ENCODE data around the gene CAPZA2. TPM values are rescaled to one million over a fixed set of nuclear protein-coding genes. Genes with fewer than 3 reads are reported as not detected.

Gene CAPZA2
- total RNA-seq, 1 donor: 201 TPM

DNA sequence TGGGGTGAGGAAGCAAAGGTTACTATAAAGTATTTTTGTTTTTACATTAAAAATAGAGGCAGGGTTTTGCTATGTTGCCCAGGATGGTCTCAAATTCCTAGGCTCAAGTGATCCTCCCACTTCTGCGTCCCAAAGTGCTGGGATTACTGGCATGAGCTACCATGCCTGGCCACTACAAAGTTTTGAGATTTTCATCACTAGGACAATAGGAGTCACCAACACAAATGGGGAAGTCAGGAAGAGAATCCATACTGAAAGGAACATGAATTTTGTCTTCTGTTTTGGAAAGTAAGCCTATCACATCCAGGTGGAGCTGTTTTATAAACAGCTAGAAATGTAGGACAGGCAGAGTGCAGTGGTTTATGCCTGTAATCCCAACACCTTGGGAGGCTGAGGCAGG, 20.0 kb upstream of the CAPZA2 start:
- no peaks in the 10 kb centered on the region for H3K9me3 ChIP-seq (ENCODE audit: low read depth, low read length)

DNA sequence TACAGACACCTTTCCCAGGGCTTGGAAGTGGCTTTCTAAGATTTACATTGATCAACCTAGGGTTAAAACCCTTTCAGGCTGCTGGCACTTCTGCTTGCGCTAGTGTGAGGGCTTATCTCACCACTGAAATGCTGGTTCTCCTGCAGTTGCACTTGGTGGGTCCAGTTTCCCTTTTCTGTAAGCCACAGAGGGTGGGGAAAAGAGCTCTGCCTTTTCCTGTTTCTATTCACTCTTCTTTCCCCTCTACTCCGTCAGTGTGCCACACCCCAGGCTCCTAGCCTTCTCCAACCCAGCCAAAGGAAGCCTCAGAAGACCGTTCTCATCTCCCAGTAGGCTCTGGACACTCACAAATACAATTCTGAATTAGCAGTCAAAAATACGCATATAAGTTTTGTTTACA, 19.0 kb upstream of the CAPZA2 start:
- H3K27me3 ChIP-seq (ENCODE audit: insufficient read depth, low read length): no peaks in the 10 kb centered on the region
- H3K9me3 ChIP-seq (ENCODE audit: low read depth, low read length): no peaks in the 10 kb centered on the region
- H3K4me1 ChIP-seq (ENCODE audit: insufficient read depth, low read length): peaks cover 24% of the 10 kb centered on the region
- no peak overlapping the region for H3K4me3 ChIP-seq (ENCODE audit: low read length)

More for the DNA sequence above, 20.0 kb upstream of the CAPZA2 start:
- no peak overlapping the region for H3K4me3 ChIP-seq (ENCODE audit: low read length)
- H3K4me1 ChIP-seq (ENCODE audit: insufficient read depth, low read length): peaks cover 24% of the 10 kb centered on the region
- H3K27me3 ChIP-seq (ENCODE audit: insufficient read depth, low read length): no peaks in the 10 kb centered on the region

DNA sequence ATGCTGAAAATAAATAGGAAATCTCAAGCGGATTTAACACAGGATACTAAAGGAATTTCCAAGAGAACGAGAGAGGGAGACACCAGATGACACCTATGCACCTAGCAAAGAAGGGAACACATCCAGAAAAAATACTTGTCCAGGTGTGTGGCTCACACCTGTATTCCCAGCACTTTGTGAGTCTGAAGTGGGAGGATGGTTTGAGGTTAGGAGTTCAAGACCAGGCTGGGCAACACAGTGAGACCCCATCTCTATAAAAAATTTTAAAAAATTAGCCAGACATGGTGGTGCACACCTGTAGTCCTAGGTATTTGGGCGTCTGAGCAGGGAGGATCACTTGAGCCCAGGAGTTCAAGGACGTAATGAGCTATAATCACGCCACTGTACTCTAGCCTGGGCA, 11.2 kb upstream of the CAPZA2 start:
- H3K4me3 ChIP-seq (ENCODE audit: low read length): no peak overlapping the region
- no peaks in the 10 kb centered on the region for H3K4me1 ChIP-seq (ENCODE audit: insufficient read depth, low read length)
- H3K9me3 ChIP-seq (ENCODE audit: low read depth, low read length): no peaks in the 10 kb centered on the region
- peaks cover 4% of the 10 kb centered on the region for H3K27me3 ChIP-seq (ENCODE audit: insufficient read depth, low read length)

DNA sequence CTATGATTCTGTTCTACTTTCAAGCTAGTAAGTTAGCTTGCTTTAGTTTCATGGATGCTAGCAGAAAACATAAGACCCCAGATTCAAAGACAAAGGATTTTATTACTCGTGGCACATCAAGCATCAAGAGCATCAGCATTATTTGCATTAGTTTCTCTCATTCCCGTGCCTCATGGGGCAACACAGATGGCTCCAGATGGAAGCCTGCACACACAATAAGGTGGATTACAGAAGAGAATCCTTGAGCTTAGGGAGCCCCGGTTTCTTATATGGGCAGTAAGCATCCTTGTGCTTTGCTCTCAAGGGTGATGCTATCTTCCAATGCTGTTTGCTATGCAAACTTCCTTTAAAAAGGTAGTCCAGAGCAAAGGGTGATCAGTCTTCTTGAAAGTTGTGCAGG, 10.7 kb upstream of the CAPZA2 start:
- Histone ChIP-seq H3K4me3 (ENCODE audit: low read length) (no peak overlapping the region), H3K9me3 (ENCODE audit: low read depth, low read length) (no peaks in the 10 kb centered on the region), H3K4me1 (ENCODE audit: insufficient read depth, low read length) (no peaks in the 10 kb centered on the region), H3K27me3 (ENCODE audit: insufficient read depth, low read length) (peaks cover 4% of the 10 kb centered on the region)

DNA sequence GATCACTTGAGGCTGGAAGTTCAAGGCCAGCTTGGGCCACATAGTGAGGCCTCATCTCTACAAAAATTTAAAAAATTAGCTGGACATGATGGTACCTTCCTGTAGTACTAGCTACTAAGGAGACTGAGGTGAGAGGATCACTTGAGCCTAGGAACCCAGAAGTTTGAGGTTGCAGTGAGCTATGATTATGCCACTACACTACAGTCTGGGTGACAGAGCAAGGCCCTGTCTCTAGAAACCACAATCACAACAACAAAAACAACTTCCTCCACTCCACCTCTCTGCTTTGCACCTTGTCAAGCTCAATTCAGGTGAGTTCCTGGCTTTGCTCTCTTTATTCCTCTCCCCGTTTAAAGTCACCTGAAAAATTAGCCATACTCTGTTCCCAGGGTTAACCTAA, 8.3 kb upstream of the CAPZA2 start:
- no peaks in the 10 kb centered on the region for H3K4me1 ChIP-seq (ENCODE audit: insufficient read depth, low read length)
- H3K9me3 ChIP-seq (ENCODE audit: low read depth, low read length): no peaks in the 10 kb centered on the region
- H3K27me3 ChIP-seq (ENCODE audit: insufficient read depth, low read length): peaks cover 4% of the 10 kb centered on the region
- no peak overlapping the region for H3K4me3 ChIP-seq (ENCODE audit: low read length)

DNA sequence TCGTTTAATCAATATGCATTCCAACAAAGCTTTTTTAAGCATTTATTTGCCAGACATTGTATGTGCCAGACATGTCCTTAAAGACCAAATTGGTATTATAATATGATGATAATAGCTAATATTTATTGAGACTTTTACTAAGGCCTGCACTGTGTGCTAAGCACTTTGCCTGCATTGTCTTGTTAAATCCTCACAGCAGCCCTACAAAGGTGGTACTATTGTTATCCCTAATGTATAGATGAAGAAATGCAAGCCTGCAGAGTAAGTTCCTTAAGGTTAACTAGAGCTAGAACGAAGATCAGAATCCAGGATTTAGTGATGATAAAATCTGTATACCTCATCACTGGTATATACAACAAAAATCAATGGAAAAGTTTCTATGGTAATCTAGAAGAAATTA, 5.3 kb upstream of the CAPZA2 start:
- H3K4me1 ChIP-seq (ENCODE audit: insufficient read depth, low read length): peaks cover 18% of the 10 kb centered on the region

DNA sequence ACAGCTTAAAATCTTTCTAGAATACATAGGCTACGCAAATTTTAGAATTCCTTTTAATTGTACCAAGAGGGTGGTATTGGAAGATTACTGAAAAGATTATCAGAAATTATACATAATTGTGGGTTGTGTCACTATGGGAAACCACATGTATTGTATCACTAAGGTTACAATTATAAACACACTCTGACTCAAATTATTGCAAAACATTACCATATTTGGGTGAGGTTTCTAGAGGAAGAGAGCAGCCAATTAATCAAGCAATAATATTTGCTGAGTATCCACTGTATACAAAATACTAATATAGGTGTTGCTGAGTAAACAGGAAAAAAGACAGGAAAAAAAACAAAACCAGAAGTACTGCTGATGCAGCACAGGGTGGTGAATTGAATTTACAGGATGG, 3.1 kb upstream of the CAPZA2 start:
- no peak overlapping the region for H3K4me3 ChIP-seq (ENCODE audit: low read length)
- H3K9me3 ChIP-seq (ENCODE audit: low read depth, low read length): no peaks in the 10 kb centered on the region
- peaks cover 32% of the 10 kb centered on the region for H3K4me1 ChIP-seq (ENCODE audit: insufficient read depth, low read length)
- H3K27me3 ChIP-seq (ENCODE audit: insufficient read depth, low read length): no peaks in the 10 kb centered on the region

More for the DNA sequence above, 5.3 kb upstream of the CAPZA2 start:
- Histone ChIP-seq H3K27me3 (ENCODE audit: insufficient read depth, low read length) (no peaks in the 10 kb centered on the region), H3K9me3 (ENCODE audit: low read depth, low read length) (no peaks in the 10 kb centered on the region), H3K4me3 (ENCODE audit: low read length) (no peak overlapping the region)

DNA sequence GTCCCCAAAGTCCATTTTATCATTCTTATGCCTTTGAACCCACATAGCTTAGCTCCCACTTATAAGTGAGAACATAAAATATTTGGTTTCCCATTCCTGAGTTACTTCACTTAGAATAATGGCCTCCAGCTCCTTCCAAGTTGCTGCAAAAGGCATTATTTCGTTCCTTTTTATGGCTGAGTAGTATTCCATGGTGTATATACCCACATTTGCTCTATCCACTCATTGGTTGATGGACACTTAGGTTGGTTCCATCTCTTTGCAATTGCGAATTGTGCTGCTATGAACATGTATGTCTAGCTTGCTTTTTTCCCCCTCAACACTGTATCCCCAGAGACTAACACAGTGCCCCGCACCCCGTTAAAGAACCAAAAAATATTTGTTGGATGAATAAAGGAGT, 670 bp upstream of the CAPZA2 start:
- Histone ChIP-seq H3K4me3 (ENCODE audit: low read length) (no peak overlapping the region), H3K9me3 (ENCODE audit: low read depth, low read length) (no peaks in the 10 kb centered on the region), H3K4me1 (ENCODE audit: insufficient read depth, low read length) (peaks cover 45% of the 10 kb centered on the region), H3K27me3 (ENCODE audit: insufficient read depth, low read length) (no peaks in the 10 kb centered on the region)

DNA sequence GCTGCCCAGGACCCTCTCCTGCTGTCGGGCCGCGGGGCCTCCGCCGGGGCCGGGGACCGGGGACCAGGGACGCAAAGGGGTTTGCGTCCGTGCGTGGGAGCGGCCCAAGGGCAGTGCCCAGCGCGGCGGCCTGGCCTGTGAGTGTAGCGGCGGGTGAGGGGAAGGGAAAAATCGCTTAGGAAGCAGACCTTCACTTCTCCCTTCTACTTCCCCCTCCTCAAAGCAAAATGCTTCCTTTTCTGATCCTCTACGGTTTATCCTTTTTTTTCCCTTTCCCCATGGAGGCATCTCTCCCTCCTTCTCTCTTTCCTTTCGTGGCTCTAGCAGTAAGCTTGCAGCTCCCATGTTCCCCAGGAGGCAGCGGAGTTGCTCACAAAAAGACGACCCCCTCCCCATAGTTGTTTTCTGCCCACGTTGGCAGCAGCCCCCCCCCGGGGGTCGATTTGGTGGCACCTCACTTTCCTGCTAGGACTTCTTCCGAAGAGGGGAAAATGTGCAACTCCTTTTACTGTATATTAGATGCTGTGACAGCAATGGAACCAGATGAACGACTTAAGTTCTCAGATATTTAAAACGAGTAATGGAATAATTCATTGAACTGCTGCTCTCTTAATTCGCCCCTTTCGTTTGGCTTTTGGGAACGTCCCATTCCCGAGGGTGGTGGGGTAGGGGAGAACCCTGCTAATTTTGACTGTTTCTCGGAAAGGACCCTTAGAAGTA, 724 bp downstream of the CAPZA2 start:
- Histone ChIP-seq H3K4me1 (ENCODE audit: insufficient read depth, low read length) (peaks cover 51% of the 10 kb centered on the region), H3K4me3 (ENCODE audit: low read length) (peak overlapping the region; percentile 88)

DNA sequence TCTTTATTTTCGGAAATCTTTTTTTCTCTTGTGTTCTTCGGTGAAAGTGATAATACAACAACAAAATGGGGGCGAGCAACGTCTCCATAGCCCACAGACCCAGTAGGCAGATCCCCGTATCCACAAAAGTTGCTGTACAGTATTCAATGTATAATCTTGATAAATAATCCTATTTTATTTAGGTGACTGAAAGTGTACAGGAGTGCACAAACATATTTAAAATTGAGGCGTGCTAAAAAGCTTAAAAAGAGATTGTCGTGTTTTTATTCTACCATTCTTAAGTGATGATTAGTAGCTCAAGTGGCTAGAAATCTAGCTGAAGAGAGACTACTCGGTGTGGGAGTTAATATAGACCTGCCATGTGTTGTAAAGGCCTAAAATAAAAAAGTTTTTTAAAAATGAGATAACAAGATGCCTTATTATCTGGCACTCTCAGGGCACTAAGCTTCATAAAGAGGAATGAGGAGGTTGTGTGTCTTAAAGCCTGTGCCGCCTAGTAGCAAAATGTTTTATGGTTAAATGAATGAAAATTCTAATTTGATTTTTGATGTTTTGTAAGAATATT, 1.6 kb downstream of the CAPZA2 start:
- Histone ChIP-seq H3K4me1 (ENCODE audit: insufficient read depth, low read length) (peaks cover 51% of the 10 kb centered on the region), H3K27me3 (ENCODE audit: insufficient read depth, low read length) (no peaks in the 10 kb centered on the region), H3K9me3 (ENCODE audit: low read depth, low read length) (no peaks in the 10 kb centered on the region), H3K4me3 (ENCODE audit: low read length) (peak overlapping the region; percentile 88)

More for the DNA sequence above, 724 bp downstream of the CAPZA2 start:
- no peaks in the 10 kb centered on the region for H3K9me3 ChIP-seq (ENCODE audit: low read depth, low read length)
- no peaks in the 10 kb centered on the region for H3K27me3 ChIP-seq (ENCODE audit: insufficient read depth, low read length)

DNA sequence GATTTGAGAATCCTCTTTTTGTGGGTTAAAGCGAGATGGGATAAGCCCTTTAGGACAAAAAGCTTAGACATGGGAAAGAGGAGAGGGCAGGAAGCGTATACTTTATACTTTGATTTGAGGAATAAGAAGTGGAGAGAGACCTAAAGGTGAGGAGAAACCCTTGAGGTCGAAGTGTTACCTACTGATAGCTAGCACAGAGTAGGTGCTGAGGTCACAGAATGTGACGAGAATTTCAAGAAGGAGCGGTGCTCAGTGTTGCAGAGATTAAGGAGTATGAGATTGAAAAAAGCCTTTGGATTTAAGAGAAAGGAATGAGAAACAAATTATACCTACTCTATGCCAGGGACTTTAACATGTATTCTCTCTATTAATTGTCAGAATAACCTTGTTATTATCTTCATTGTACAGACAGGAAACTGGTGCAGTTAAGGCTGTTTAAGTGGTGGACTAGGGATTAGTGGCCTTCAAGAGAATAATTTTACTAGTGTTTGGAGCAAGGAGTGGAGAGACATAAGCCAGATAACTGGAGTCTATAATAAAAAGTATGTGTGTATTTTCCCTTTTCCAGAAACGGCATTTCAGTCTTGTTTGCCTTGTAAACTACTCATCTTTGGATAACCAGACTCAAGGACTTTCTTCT, 8.8 kb downstream of the CAPZA2 start:
- no peaks in the 10 kb centered on the region for H3K9me3 ChIP-seq (ENCODE audit: low read depth, low read length)
- no peaks in the 10 kb centered on the region for H3K27me3 ChIP-seq (ENCODE audit: insufficient read depth, low read length)
- peaks cover 29% of the 10 kb centered on the region for H3K4me1 ChIP-seq (ENCODE audit: insufficient read depth, low read length)
- H3K4me3 ChIP-seq (ENCODE audit: low read length): no peak overlapping the region

DNA sequence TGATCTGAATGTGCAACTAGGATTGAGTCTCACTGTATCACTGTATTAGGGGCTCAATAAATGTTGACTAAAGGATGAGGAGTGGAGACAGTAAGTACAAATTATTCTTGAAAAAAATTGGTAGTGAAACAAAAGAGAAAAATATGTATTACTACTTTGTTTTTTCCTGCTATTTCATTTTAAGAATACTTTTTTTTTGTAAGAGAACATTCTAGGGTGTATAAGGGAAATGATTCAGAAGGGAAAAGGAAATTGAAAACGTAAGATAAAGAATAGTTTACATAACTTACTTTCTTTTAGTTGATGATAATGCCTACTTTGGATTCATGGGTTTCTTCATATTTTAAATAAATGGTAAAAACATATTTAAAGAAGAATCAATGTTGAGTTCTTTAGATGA, 9.6 kb downstream of the CAPZA2 start:
- Histone ChIP-seq H3K4me1 (ENCODE audit: insufficient read depth, low read length) (peaks cover 33% of the 10 kb centered on the region), H3K27me3 (ENCODE audit: insufficient read depth, low read length) (no peaks in the 10 kb centered on the region), H3K9me3 (ENCODE audit: low read depth, low read length) (no peaks in the 10 kb centered on the region), H3K4me3 (ENCODE audit: low read length) (no peak overlapping the region)

DNA sequence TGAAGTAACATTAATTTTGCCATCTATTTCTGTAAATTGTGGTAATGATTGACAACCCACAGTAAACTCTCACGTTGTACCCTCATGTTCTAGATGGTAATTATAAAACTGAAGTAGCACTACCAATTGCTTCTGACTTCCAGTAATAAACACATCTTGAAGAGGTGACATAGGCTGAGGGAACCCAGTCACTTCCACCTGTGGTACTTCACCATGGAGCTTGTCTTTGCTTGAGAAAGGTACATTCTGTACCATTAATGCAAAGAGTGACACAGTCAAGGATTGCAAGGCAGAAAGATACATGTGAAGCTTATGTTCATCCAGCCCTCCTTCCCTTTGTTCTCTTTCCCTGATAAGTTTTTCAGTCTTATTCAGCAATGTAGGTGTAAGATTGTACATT, 11.2 kb downstream of the CAPZA2 start:
- H3K4me3 ChIP-seq (ENCODE audit: low read length): no peak overlapping the region
- no peaks in the 10 kb centered on the region for H3K27me3 ChIP-seq (ENCODE audit: insufficient read depth, low read length)
- H3K4me1 ChIP-seq (ENCODE audit: insufficient read depth, low read length): peaks cover 27% of the 10 kb centered on the region
- no peaks in the 10 kb centered on the region for H3K9me3 ChIP-seq (ENCODE audit: low read depth, low read length)

DNA sequence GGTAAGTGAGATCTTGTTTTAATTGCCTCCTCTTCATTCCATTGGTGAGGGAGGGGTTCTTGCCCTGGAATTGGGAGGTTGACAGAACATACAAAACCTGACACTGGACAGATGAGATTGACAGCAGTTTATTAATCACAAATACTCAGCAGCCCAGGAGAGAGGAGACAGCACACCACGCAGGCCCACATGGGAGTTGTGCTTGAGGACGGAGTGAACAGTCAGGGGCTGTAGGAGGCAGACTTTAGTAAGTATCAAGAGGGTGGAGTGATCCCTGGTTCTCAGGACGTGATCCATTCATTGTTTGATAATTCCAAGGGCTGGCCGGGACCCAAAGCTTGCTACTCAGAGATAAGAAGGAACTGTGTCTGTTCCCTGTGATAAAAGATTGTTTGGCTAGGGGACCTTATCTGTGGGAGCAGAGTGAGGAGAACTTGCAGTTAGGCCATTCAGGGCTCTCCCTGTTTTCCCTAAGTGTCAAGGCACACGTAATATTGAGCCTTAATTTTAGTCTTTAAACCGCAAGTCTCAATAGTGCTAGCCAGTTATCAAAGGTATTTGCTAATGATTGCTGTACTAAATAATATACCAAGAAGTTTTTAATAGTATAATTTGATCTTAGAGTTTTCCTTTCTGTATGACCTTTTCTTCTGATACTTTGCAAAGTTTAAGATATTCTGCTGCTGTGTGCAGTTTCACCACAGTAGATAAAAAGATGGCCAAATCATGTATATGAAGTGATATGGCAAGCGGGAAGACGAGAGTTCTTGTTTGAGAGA, 14.5 kb downstream of the CAPZA2 start:
- Histone ChIP-seq H3K9me3 (ENCODE audit: low read depth, low read length) (no peaks in the 10 kb centered on the region), H3K4me3 (ENCODE audit: low read length) (no peak overlapping the region), H3K27me3 (ENCODE audit: insufficient read depth, low read length) (no peaks in the 10 kb centered on the region), H3K4me1 (ENCODE audit: insufficient read depth, low read length) (peaks cover 5% of the 10 kb centered on the region)

Measured in mononuclear cell (primary cell).